ENCODE measurements around the gene NHSL1.

DNA sequence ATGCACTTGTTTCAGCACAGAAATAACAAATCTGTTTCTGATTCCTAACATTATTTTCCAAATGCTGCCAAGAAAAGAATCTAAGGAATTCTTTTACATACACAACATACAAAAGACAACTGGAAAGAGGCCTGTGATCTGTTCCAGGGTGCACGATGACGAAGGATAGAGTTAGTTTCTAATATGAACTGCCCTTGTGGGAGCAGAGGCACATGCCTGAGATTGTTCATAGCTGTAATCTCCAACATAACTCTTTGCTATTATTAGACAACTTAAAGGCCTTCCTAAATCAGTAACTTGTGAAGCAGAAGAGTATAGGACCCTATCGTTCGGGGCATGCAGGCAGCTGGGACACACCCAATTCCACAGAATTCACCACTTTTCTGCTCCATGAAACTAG lies 41.2 kb upstream of the NHSL1 start:
- TF ChIP-seq, protein P1, sequence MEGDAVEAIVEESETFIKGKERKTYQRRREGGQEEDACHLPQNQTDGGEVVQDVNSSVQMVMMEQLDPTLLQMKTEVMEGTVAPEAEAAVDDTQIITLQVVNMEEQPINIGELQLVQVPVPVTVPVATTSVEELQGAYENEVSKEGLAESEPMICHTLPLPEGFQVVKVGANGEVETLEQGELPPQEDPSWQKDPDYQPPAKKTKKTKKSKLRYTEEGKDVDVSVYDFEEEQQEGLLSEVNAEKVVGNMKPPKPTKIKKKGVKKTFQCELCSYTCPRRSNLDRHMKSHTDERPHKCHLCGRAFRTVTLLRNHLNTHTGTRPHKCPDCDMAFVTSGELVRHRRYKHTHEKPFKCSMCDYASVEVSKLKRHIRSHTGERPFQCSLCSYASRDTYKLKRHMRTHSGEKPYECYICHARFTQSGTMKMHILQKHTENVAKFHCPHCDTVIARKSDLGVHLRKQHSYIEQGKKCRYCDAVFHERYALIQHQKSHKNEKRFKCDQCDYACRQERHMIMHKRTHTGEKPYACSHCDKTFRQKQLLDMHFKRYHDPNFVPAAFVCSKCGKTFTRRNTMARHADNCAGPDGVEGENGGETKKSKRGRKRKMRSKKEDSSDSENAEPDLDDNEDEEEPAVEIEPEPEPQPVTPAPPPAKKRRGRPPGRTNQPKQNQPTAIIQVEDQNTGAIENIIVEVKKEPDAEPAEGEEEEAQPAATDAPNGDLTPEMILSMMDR (IDR thresholded peaks at IDR 0.05) = no peak
- no peak for TF ChIP-seq POLR2A (IDR thresholded peaks at IDR 0.05)
